GM12865 (cell line): Measurements from ENCODE around the gene USP10.

ENCODE experiments used
- DNase-seq: peaks from one replicate; pipeline ENCODE4 v3.0.0; 2010; ENCODE audit warnings: low read depth
- H3K4me3 ChIP-seq: 2 replicates; pipeline ENCODE4 v1.5.1; 2011; ENCODE audit warnings: mild to moderate bottlenecking, low read depth, low read length, control low read depth
- CTCF ChIP-seq: IDR thresholded peaks from 2 replicates; pipeline ENCODE4 v1.5.1; 2011; ENCODE audit warnings: low read length, control low read depth, low read depth, inconsistent platforms; ENCODE audit not compliant: insufficient read depth; ENCODE audit errors: missing control alignments

Gene USP10

GRCh38 chr16:84823484-84823883 is 123.7 kb downstream of the USP10 start:
- DNase-seq = no peak
- H3K4me3 ChIP-seq = no peak overlapping the region
- no peak for TF ChIP-seq CTCF

GRCh38 chr16:84823926-84824325 is 124.1 kb downstream of the USP10 start:
- no peak for TF ChIP-seq CTCF
- no peak for DNase-seq
- no peak overlapping the region for H3K4me3 ChIP-seq

- no peak overlapping the region for H3K4me3 ChIP-seq
- DNase-seq = no peak
- TF ChIP-seq CTCF = no peak
Measured at GRCh38 chr16:84825896-84826557, 126.2 kb downstream of the USP10 start.

- no peak for DNase-seq
- no peak overlapping the region for H3K4me3 ChIP-seq
- no peak for TF ChIP-seq CTCF
Measured at GRCh38 chr16:84826558-84826941, 126.8 kb downstream of the USP10 start.

- no peak overlapping the region for H3K4me3 ChIP-seq
- no peak for TF ChIP-seq CTCF
- DNase-seq = no peak
Measured at GRCh38 chr16:84827131-84827574, 127.4 kb downstream of the USP10 start.

GRCh38 chr16:84827897-84828296 is 128.1 kb downstream of the USP10 start:
- no peak for TF ChIP-seq CTCF
- no peak for DNase-seq
- H3K4me3 ChIP-seq = no peak overlapping the region

GRCh38 chr16:84828322-84828721 is 128.5 kb downstream of the USP10 start:
- H3K4me3 ChIP-seq = no peak overlapping the region
- TF ChIP-seq CTCF = no peak
- no peak for DNase-seq
